GM19438 (cell line): ENCODE data around the gene KAT6B.

ENCODE experiments used
- ATAC-seq: cut with Tn5 transposase; IDR thresholded peaks from one replicate; pipeline ENCODE4 v1.9.1; 2021; ENCODE audit warnings: low read depth; ENCODE audit not compliant: unreplicated experiment

Gene KAT6B

DNA sequence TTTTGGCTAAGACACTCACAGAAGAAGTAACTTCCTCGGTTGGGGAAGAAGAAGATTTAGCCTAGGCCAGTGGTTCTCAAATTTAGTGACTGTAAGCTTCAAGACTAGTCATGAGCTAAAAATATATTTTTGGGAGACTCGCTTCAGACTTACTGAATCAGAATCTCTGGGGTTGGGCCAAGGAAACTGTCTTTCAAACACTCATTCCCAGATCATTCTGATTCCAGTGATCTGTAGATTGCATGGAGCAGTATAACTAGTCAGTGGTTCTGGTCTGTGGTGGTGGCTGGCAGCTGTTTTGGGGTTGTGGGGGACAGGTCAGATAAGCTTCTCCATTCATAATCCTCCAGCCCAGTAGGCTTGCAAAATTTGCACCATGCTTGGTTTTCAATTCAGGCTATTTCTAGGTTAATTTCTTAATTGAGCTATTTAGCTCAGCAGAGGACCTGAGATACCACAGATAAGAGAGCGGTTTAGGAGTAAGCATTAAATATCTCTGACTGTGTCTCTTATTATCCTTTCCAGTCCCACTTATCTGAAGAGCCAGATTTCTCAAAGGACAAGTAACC is 3.8 kb upstream of the KAT6B start:
- no peak for ATAC-seq

DNA sequence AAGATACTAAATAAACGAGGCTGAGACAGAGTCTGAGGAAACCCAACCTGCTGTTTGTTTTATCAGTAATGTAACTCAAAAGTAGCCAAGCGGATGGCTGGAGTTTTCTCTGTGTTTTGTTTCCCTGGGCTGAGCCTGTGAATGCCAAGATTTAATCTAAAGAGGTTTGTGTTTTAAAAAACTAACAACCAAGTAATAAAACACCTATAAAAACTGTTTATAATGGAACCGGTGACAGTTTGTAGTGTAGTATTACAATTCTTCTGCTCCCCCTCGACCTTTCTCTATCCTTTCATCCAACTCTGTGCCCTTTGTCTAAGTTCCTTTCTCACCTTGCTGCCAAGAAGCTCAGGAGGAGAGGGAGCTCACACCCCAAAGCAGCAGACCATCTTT is 2.6 kb upstream of the KAT6B start:
- ATAC-seq = no peak

DNA sequence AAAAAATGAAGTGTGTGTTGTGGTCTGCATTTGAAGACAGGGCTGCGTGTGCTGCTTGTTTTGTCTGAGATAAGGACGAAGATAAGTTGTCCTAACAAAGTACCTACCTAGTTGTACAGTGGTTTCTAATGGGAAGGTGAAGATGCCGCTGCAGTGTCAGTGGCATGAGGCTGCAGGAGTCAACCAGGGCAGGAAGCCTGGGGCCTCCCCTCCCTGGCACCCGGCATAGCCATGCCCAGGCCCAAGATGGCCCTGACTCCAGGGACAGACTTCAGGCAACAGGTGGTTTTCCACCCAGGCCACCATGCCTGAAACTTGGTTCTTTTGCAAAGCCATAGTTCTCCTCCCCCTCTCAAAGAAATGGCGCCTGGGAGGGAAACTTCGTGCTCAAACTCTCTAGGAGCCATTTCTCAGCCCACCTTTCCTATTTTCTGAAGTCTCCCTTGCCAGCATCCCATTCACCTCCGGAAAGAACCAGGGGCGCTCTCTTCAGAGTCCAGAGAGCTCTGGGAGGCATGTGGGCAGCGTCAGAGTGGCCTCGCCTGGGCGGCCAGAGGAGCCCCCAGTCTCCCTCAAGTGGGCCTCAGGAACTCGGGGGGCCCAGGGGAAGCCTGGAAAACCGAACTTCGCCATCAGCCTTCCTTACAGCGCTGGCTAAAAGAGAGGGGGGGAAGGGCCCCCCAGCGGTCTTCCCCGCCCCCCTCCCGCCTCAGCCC is 2.1 kb upstream of the KAT6B start:
- ATAC-seq = no peak

DNA sequence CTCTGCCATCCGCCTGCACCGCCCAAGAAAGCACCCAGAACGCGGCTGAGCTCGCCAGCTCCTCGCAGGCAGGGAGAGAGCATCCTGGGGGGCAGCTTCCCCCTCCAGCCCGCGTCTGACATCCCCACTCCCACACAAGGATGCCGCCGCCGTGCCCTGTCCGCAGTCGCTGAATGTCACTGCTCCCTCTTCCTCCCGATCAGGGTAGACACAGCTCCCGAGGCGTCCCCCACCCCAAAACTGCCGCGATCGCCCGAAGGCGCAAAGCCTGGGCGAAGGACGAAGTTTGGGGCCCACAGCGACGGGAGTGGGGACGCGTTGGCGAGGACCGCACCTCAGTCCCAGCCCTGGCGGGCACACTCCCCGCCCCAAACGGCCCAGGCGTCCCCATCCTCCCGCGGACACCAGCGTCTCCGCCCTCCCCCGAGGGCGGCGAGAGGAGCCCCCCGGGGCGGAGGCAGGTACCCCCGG is 1.5 kb upstream of the KAT6B start:
- no peak for ATAC-seq

DNA sequence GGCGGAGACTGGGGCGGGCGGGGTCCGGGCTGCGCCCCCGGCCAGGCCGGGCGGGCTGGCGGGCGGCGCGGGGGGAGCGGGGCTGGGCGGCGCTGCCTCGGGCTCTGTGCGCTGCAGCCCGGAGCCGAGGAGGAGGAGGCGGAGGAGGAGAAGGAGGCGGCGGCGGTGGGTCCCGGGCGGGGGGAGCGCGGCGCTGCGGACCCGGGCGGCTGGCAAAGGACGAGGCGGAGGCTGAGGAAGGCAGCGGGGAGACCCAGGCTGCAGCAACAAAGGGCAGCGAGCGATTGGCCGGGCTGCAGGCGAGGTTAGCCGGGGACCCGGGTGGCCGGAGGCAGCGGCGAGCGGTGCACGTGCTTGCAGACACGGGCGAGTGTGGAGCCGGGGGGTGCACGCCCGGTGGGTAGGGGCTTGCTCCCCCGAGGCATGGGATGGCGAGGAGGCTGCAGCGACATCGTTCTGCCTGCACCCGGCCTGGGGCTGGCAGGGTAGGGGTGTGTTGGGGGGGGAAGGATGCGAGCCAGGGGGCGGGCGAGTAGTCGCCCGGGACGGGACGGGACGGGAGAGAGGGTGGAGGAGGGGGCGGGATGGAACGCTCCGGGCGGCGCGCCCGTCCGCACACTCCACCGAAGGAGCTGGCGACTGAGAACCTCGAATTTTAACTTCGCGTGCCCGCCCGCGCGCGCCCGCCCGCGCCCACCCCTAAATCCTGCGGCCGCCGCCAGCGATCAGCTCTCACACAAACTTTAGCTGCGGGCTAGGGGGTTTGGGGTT is 844 bp upstream of the KAT6B start:
- ATAC-seq = peak; percentile 0

DNA sequence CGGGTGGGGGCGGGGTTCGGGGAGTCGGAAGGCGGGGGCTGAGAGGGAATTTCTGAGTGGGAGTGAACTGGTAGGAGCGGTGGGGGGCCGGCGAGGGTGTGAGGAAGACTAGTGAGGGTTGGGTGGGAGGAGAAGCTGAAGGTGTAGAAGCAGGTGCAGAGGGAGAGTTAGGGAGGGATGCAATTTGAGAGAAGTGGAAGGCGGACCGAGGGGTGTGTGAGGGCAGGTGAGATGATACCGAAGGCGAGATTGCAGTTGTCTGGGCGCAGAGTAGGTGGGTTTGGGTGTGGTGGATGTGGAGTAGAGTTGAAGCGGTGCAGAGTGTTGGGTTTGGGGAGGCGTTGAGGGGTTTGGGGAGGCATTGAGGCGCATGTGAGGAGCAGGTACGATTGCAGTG is 643 bp downstream of the KAT6B start:
- no peak for ATAC-seq

DNA sequence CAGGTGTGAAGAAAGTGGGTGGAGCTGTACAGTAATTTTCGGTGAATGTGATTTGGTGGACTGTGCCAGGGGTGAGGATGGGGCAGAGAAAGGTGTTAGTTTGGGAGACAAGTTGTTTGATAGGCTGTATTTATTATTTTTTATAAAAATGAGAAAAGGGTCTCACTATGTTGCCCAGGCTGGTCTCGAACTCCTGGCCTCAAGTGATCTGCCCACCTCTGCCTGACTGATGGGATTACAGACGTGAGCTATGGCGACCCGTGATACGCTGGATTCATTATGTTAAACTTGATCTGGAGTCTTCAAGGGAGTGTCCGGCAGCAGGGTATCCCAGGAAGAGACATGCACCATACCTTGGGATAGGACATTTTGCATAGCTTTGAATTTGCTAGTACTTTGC is 1.3 kb downstream of the KAT6B start:
- no peak for ATAC-seq

DNA sequence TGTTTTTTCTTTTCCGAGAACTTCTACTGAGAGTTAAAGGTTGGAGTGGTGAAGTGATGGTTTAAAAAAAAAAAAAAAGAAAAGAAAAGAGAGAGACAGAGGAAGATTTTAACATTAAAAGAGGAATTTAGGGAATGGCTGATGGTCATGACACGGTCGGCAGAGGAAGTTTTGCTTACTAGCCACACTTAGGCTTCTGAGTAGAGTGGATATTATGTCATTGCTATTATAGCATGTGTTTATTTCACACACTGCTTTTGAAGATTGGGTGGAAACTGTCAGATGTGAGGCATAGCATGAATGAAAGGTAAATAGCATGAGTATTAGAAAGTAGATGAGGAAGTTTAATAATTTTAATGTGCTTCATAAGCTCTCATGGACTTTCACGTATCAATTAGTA is 2.5 kb downstream of the KAT6B start:
- ATAC-seq = no peak

DNA sequence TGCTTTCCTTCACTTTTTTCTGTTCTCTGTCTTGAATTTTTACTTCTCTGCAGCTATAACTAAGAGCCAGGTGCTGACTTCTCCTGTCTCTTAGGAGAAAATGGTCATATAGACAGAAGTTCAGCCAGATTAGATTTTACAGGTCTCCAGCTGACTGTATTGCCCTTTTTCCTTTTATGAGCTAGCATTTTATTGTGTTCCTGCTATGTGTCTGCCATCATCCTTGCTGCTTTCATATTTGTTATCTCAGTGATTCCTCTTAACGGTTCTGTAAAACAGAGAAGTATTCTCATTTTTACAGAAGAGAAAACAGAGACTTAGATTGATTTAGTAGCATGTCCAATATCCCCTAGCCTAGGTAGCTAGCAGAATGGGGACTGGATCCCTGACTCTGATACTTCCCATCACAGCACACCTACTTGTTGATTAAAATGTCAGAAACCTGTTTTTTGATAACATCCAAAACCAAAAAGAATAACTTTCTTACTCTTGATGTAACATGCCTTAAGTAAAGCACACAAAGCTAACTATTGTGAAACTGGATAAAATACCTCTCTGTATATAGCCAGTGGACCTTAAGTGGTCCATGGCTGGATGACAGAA is 5.2 kb downstream of the KAT6B start:
- no peak for ATAC-seq

DNA sequence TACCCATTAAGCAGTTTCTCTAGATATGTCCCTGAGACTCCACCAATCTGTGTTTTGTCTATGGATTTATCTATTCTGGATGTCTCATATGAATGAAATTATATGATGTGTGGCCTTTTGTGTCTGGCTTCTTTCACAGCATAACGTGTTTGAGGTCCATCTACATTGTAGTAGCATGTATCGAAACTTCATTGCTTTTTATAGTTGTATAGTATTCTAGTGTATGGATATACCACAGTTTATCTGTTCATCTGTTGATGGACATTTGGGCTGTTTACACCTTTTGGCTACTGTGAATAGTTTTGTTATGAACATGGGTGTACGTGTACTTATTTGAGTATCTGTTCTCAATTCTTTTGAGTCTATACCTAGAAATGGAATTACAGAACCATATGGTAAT is 9.6 kb downstream of the KAT6B start:
- no peak for ATAC-seq

DNA sequence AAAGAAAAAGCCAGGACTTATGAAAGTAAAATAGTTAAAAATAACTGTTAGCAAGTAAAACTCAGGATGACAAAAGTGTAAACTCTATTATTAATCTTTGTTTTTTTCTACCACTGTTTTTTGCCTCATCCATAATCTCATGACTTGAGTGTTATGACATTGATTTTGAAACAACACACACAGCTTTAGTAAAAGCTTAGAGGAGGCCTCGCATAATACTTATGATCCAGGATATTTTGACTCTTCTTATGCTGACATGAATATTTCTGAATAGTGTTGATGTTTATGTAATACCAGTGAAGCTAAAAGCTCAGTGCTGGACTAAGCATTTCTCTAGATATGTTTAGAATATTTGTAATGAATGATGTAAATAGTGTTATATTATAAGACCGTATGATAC is 10.5 kb downstream of the KAT6B start:
- no peak for ATAC-seq

DNA sequence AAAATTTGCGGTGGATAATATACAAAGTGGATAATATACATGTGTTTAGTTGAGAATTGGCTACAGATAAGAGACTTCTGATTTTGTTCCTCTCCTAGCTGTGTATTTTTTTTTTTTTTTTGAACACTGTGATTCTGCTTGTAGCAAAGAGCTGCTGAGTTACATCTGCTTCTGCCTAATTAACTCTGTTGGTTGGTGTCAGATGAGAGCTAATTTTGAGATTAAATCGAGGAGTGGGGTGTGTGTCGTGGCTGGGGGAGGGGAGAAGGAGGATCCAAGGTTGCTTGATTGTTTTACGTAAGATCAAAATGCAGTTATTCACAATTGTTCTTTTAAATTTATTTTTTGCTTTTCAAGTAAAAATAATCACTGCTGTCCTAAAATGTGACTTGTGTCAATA is 11.3 kb downstream of the KAT6B start:
- ATAC-seq = no peak

DNA sequence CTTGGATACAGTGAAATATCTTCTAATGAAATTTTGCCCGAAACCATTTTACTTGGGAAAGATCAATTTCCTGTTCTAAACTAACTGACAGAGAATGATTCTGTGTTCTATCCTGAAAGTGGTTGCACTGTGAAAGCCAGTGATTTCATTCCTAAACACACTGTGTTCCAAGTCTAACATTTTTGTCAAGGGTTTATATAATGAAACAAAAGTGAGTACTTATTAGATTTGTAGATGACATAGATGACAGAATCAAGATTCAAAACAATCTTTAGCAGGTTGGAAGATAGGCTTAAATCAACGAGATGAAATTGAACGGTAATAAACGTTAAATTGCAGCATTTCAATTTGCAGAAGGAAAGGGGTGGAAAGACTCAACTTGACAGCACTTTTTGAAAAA is 13.3 kb downstream of the KAT6B start:
- ATAC-seq = no peak

DNA sequence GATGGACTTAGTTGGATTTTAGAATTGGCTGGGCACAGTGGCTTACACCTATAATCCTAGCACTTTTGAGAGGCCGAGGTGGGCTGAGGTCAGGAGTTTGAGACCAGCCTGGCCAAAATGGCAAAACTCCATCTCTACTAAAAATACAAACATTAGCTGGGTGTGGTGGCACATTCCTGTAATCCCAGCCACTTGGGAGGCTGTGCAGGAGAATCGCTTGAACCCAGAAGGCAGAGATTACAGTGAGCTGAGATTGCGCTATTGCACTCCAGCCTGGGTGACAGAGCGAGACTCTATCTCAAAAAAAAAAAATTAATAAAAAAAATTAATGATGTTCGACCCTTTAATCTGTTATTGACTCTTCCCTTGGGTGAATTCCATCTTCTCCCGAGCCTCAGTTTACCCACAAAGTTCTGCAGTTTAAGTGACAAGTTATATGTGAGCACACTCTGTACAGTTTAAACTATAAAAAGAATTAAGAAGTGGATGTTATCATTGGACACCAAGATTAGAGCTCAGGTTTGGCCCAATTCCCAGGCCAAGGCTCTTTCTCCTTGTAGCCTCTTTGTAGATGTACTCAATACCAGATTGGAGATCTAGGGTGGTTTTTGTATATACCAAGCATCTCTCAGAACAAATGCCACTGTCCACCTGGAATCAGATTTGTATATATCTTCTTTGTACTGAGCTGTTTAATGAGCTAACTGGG is 15.0 kb downstream of the KAT6B start:
- no peak for ATAC-seq

DNA sequence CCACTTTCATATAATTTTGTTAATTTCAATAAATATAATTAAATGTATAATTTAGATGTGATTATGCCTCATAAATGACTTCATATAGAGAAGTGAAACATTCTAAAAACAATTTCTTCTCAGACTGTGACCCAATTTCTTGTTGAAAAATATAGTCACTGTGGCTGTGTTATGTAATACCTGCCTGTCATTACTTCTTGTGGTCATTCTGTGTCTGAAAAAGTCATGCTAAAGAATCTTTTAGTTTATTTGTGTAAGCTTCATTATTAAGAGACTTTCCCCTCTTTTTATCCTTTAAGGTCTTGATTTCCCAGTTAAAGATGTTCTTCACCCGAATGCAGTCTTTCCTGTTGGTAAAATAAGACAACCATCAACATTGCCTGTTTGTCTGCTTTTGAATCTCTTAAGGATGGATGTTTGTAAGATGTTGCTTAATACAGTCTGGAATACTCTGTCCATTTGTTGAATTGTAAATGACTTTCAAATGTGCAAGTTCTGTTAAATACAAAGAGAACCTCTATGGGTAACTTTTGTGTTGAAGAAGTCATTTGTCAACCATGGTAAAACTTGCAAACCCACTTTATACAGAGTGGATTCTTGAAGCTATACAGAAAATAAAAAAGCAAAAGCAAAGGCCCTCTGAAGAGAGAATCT is 16.0 kb downstream of the KAT6B start:
- no peak for ATAC-seq

DNA sequence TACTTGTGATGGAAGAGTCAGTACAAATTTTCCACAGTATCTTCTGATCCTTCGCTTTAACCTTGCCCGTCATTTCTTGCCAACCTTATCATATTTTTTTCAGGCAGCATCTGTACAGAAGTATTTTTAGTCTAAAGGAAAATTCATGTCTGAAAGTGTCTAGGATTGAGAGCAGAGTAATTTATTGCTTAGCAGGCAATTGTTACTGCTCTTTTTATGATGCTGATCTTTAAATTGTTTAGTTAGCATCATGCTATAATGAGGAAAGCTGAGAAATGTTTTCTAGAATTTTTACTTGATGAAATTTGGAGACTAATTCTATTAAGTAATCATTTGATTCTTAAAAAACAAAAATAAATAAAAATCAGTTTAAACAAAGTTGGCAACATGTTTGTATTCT is 20.6 kb downstream of the KAT6B start:
- ATAC-seq = no peak

DNA sequence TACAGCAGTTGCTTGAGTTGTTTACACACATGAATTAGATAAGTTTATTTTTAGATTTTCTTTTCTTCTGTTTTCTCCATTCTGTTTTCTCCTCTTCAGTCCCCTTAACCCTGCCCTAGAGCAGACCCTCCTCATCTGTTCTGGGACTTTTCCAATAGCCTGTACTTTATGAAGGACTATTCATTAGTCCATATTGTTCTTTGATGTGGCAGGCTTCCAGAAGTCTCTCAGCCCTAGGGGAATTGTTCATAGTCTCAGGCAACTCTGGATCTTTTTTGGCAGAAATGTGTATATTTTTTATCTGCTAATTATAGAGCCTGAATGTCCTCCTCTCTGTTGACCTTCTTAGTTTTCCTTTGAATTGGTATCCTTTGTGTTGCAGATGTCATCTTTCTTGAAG is 25.4 kb downstream of the KAT6B start:
- no peak for ATAC-seq

DNA sequence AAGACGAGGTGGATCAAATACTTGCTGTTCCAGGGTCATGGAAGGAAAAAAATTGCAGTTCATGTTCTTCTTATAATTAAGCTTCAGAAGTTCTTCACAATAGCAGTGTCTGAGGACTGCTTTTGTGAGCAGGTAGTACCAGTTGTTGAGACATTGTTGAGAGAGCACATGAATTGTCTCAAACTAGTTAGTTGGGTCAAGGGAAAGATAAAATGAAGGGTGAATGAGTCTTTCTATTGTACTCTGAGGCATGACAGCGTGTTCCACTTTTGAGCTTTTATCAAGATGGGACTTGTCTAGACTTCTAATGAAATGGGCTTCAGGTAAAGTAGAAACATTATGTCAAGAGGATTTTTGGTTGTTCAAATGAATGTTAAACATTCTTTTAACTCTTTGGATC is 26.0 kb downstream of the KAT6B start:
- no peak for ATAC-seq

DNA sequence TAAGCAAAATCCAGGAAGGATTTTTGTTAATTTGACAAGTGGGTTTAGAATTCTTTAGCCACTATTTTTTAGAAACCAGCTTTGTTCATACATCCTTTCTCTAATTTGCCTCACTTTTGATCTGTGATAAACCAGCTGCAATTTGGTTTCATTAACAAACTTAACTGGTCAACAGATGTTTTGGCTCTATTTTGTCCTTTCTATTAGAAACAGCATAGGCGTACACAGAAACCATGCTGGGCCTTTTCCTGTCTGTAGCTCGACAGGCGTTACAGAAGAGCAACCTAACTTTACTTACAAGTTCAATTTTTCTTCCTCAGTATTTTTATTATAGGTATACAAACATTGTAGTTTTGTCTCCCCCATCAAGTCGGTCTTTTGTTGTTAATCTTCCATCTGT is 28.2 kb downstream of the KAT6B start:
- ATAC-seq = no peak

DNA sequence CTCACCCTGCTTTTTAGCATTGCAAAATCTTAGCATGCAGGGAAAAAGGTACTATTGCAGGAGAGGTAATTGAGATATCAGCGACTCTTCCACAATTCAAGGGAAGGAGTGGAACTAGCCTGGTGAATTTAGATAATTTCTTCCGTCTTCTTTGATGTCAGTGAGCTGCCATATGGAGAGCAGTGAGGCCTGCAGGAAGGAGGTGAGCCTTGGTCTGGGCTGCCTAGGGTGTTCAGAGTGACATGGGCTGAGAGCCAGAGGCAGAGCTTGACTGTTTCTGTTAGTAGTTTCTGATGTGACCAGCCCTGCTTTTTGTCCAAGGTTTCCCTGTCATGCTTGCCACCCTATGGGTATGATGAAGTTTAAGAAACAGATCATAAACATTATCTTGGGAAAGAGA is 28.6 kb downstream of the KAT6B start:
- no peak for ATAC-seq
